HL-60/S4 treated with retinoic acid at 250 ng/mL for 4 days and 3 days (cell line): ENCODE results near the gene HLA-E.

Experiments used
- in situ Hi-C: fragments of 300-500 bp; cut with MboI; formaldehyde crosslinking; loops from 2 replicates; pipeline ENCODE4 v1.7.0; 2022; ENCODE audit warnings: low sequenced_read_pairs

HLA-E gene

GRCh38 chr6:30533460-30534294 is 44.4 kb downstream of the HLA-E start:
- in situ Hi-C loops = loop anchor here (5.0 kb wide), 1 partner anchor 36 kb away; no protein-coding TSS in a partner anchor

- in situ Hi-C loops = no loop called here
Measured at GRCh38 chr6:30537931-30538330, 48.6 kb downstream of the HLA-E start.

- in situ Hi-C loops = no loop called here
Measured at GRCh38 chr6:30541515-30542403, 52.5 kb downstream of the HLA-E start.

GRCh38 chr6:30542404-30542725 is 53.1 kb downstream of the HLA-E start:
- in situ Hi-C loops = no loop called here

GRCh38 chr6:30542915-30543314 is 53.6 kb downstream of the HLA-E start:
- in situ Hi-C loops = no loop called here
